ENCODE results near the gene IGF2BP2. TPM values are rescaled to one million over a fixed set of nuclear protein-coding genes. Genes with fewer than 3 reads are reported as not detected.

IGF2BP2 gene
- total RNA-seq, 1 experiment from 2014 or later, result 135 TPM

GRCh38 chr3:185647134-185647879 lies 177.5 kb downstream of the IGF2BP2 start:
- H3K4me3 ChIP-seq (replicated peaks in 1 of 2; ENCODE audit: low read depth in 1 of 2, low read length in 2 of 2), result no peak overlapping the region
- ChIA-PET CTCF (interaction anchor here (1.1 kb wide), 1 partner anchor 13 kb away, joined by 6 read pairs; no protein-coding TSS in a partner anchor), POLR2A (no interaction called here), RAD21 (ENCODE audit: low non-redundant PET in 1 of 2, low total read pairs in 2 of 2, uncharacterized antibody in 2 of 2, unreplicated experiment in 2 of 2) (no interaction called here)
- TF ChIP-seq ZNF274 (IDR thresholded peaks at IDR 0.05; ENCODE audit: low read depth, low read length), result no peak
- no peak for TF ChIP-seq SP1 (IDR thresholded peaks at IDR 0.05; ENCODE audit: low read depth)
- TF ChIP-seq EZH2 (IDR thresholded peaks at IDR 0.05), result no peak
- TF ChIP-seq REST (IDR thresholded peaks at IDR 0.05; ENCODE audit: low read depth), result no peak
- no peak for TF ChIP-seq SIN3A (IDR thresholded peaks at IDR 0.05; ENCODE audit: low read depth)
- no peak for TF ChIP-seq JUND (IDR thresholded peaks at IDR 0.05)
- no peak for TF ChIP-seq POLR2AphosphoS5 (IDR thresholded peaks at IDR 0.05; ENCODE audit: low read depth, low read length)
- no peak for TF ChIP-seq EZH2phosphoT487 (IDR thresholded peaks at IDR 0.05; ENCODE audit: borderline replicate concordance)
- TF ChIP-seq ELF1 (IDR thresholded peaks at IDR 0.05; ENCODE audit: borderline replicate concordance, low read depth), result no peak
- TF ChIP-seq EGR1 (IDR thresholded peaks at IDR 0.05; ENCODE audit: low read depth), result no peak
- no peak for TF ChIP-seq CEBPB (IDR thresholded peaks at IDR 0.05; ENCODE audit: low read depth)
- no peak for TF ChIP-seq YY1 (IDR thresholded peaks at IDR 0.05; ENCODE audit: extremely low read depth, insufficient replicate concordance, low read depth, low read length)
- H3K36me3 ChIP-seq (ENCODE audit: control insufficient read depth in 1 of 2, insufficient read depth in 2 of 2, low read length in 2 of 2), result peaks cover 22 to 35% of the 10 kb centered on the region in 2 experiments; a peak in 3 of 4 replicates
- intact Hi-C loops (cut with micrococcal nuclease), result no loop called here
- DNase-seq (ENCODE audit: low read depth, low spot score) (no peak), ATAC-seq (no peak)
- H3K4me1 ChIP-seq (ENCODE audit: control insufficient read depth in 1 of 2, insufficient read depth in 2 of 2, low read length in 2 of 2), result no peaks in the 10 kb centered on the region
- BruUV-seq (replicated peaks), result no TSS peak
- no peaks in the 10 kb centered on the region for H4K20me1 ChIP-seq (ENCODE audit: insufficient read depth)
- no peaks in the 10 kb centered on the region for H3K79me2 ChIP-seq (ENCODE audit: insufficient read depth, low read length)
- no peaks in the 10 kb centered on the region for H3K9me3 ChIP-seq (ENCODE audit: control insufficient read depth in 1 of 2, insufficient read depth in 1 of 2, low read depth in 1 of 2, low read length in 2 of 2)
- no peak overlapping the region for H2AFZ ChIP-seq (ENCODE audit: low read depth, low read length, poor library complexity, severe bottlenecking)
- no peaks in the 10 kb centered on the region for H3K27me3 ChIP-seq (ENCODE audit: insufficient read depth, low read length)
- H3K4me2 ChIP-seq (ENCODE audit: low read length), result no peak overlapping the region
- H3K9me2 ChIP-seq (ENCODE audit: insufficient read depth), result no peaks in the 10 kb centered on the region
- H3K27ac ChIP-seq (ENCODE audit: low read depth, low read length), result no peak overlapping the region
- H3K9ac ChIP-seq (ENCODE audit: low read length), result no peak overlapping the region

Measured in HCT116 (cell line).